GM06990 (cell line): ENCODE measurements around the gene SKIL.

ENCODE experiments used
- DNase-seq: peaks from one replicate; pipeline ENCODE4 v3.0.0-alpha.2; 2011; ENCODE audit not compliant: insufficient read length; ENCODE audit errors: extremely low read depth
- H3K27me3 ChIP-seq: replicated peaks from 2 replicates; pipeline ENCODE4 v1.6.0; 2011; ENCODE audit warnings: low read length; ENCODE audit not compliant: control insufficient read depth, insufficient read depth
- H3K36me3 ChIP-seq: 2 replicates; pipeline ENCODE4 v1.5.1; 2011; ENCODE audit warnings: low read length; ENCODE audit not compliant: control insufficient read depth, insufficient read depth
- H3K4me3 ChIP-seq: replicated peaks from 2 replicates; pipeline ENCODE4 v1.5.1; 2011; ENCODE audit warnings: low read depth, mild to moderate bottlenecking, control low read depth, low read length
- TF ChIP-seq, protein P1 (sequence below): IDR thresholded peaks from 2 replicates; pipeline ENCODE4 v1.5.1; 2011; ENCODE audit warnings: low read length, control low read depth, mild to moderate bottlenecking, inconsistent platforms; ENCODE audit not compliant: insufficient read depth, poor library complexity, severe bottlenecking

The SKIL gene

GRCh38 chr3:170423001-170423615, 65.6 kb downstream of the SKIL start:
- TF ChIP-seq, protein P1, sequence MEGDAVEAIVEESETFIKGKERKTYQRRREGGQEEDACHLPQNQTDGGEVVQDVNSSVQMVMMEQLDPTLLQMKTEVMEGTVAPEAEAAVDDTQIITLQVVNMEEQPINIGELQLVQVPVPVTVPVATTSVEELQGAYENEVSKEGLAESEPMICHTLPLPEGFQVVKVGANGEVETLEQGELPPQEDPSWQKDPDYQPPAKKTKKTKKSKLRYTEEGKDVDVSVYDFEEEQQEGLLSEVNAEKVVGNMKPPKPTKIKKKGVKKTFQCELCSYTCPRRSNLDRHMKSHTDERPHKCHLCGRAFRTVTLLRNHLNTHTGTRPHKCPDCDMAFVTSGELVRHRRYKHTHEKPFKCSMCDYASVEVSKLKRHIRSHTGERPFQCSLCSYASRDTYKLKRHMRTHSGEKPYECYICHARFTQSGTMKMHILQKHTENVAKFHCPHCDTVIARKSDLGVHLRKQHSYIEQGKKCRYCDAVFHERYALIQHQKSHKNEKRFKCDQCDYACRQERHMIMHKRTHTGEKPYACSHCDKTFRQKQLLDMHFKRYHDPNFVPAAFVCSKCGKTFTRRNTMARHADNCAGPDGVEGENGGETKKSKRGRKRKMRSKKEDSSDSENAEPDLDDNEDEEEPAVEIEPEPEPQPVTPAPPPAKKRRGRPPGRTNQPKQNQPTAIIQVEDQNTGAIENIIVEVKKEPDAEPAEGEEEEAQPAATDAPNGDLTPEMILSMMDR, result no peak
- no peak for DNase-seq
- Histone ChIP-seq H3K27me3 (no peaks in the 10 kb centered on the region; the same call in none of the 2 replicates), H3K36me3 (no peaks in the 10 kb centered on the region), H3K4me3 (no peak overlapping the region)

DNA sequence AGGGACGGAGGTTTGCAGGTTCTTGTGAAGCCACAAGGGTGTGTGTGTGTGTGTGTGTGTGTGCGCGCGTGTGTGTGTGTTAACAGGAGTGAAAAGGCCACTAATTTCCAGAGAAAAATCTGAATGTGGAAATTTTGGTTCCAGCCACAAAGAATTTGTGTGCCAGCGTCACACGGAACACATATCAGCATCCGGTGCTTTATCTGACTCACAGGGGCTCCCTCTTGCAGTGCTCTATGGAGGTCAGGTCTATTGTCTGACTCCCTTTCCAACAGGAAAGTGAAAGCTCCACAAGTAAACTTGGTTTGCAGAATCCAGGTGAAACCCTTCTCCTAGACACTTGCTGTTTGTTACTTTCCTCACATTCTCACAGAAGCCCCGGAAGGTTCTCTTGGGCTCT, 67.4 kb downstream of the SKIL start:
- no peak for DNase-seq
- H3K27me3 ChIP-seq, result no peaks in the 10 kb centered on the region; the same call in 1 of the 2 replicates
- no peak overlapping the region for H3K4me3 ChIP-seq
- TF ChIP-seq, protein P1, result no peak
- no peaks in the 10 kb centered on the region for H3K36me3 ChIP-seq

DNA sequence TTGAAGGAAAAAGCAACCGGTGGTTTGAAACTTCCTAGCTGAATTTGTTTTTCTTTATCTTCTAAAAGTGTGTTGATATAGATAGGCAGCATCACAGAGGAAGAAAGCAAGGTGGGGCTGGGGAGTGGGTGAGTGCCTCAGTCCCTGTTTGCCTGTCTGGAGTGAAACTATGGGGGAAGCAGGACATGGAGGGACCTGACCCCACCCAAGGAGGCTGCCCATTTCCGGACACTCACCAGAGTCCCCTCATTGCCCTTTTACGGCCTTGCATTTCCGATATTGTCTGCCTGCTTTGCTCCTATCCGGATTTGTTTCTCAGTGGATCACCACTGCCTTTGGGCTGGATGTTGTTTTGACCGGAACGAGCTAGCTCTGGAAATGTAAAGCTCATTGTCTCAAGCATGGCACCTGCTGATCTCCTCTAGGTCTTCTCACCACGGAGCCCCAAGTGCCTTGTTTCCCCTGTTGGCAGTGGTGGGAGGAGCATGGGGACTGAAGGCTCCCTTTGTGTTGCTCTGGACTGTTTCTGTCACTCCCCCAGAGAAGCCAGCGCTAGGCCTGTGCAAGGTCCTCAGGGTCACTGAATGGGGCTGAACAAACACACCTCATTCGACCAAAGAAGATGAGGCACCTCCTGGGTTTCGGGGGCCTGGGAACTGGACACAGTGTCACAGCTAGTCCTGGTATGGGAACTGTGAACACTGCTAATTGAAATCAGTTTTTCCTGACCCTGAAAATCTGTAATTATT, 68.2 kb downstream of the SKIL start:
- TF ChIP-seq, protein P1, result no peak
- H3K36me3 ChIP-seq, result no peaks in the 10 kb centered on the region
- H3K4me3 ChIP-seq, result no peak overlapping the region
- no peaks in the 10 kb centered on the region for H3K27me3 ChIP-seq
- no peak for DNase-seq

DNA sequence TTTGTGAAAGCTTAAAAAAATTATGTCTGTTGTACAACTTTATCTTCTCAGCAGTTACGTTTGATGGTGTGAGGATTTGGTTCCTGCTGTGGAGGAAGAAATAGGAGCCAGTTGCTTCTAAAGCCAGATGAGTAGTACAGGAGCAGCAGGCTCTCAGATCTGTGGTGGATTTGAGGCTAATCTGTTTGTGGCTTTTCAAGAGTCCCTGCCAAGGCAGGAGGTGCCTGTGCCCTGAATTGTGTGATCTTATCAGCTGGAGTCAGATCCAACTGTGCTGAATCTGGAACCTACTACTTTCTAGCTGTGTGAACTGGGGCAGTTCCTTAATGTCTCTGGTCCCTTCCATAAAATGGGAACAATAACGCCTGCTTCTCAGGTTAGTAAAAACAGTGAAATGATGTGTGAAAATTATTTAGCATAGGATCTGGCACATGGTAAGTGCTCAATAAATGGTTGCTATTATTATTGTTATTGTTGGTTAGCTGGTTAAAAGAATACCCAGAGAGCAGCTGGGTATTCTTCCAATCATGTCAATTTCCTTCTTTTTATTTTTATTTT, 68.8 kb downstream of the SKIL start:
- no peak overlapping the region for H3K4me3 ChIP-seq
- TF ChIP-seq, protein P1, result no peak
- DNase-seq, result no peak

DNA sequence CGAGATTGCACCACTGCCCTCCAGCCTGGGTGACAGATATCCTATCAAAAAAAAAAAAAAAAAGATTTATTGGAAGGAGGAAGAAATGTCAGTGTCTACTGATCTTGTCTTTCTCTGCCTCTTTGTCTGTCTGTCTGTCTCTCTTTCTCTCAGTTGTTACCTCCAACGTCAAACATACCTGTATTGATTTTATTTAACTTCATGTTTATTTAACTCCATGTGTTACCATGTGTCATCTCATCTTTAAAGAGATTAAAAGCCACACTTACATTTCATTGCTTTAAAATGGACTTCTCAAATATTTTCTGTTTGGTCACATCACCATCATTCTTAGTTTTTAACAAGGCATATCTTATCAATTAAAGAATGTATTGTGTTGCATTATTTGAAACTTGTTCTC, 70.6 kb downstream of the SKIL start:
- Histone ChIP-seq H3K27me3 (no peaks in the 10 kb centered on the region), H3K4me3 (no peak overlapping the region), H3K36me3 (no peaks in the 10 kb centered on the region)
- TF ChIP-seq, protein P1, result no peak
- no peak for DNase-seq

More for the DNA sequence above, 68.8 kb downstream of the SKIL start:
- H3K27me3 ChIP-seq, result no peaks in the 10 kb centered on the region
- no peaks in the 10 kb centered on the region for H3K36me3 ChIP-seq
